HepG2 (cell line): ENCODE measurements around the gene CLDN15. TPM values are rescaled to one million over a fixed set of nuclear protein-coding genes. Genes with fewer than 3 reads are reported as not detected.
A peak's percentile ranks its signal among the peaks of the same experiment; 100 is the strongest.

ENCODE experiments used
- ARID5B ChIP-seq: IDR thresholded peaks from 2 replicates; pipeline ENCODE4 v1.4.0; 2020; ENCODE audit warnings: mild to moderate bottlenecking, missing genetic modification reagents
- E2F1 ChIP-seq: sonication (generic); formaldehyde crosslinking; IDR thresholded peaks from 2 replicates; pipeline ENCODE4 v1.5.0; 2020; ENCODE audit warnings: missing genetic modification reagents
- HMG20B ChIP-seq: conservative IDR thresholded peaks from 2 replicates; pipeline ENCODE4 v1.6.1; 2016; ENCODE audit warnings: missing genetic modification reagents, missing compliant biosample characterization
- HOMEZ ChIP-seq: IDR thresholded peaks from 2 replicates; pipeline ENCODE4 v1.6.1; 2016; ENCODE audit warnings: low read depth
- ISL2 ChIP-seq: sonication (generic); formaldehyde crosslinking; IDR thresholded peaks from 2 replicates; pipeline ENCODE4 v1.5.0; 2020; ENCODE audit warnings: missing genetic modification reagents
- MATR3 ChIP-seq: sonication (generic); formaldehyde crosslinking; IDR thresholded peaks from 2 replicates; pipeline ENCODE4 v1.4.0; 2020; ENCODE audit warnings: missing genetic modification reagents
- PHF8 ChIP-seq: sonication (generic); formaldehyde crosslinking; IDR thresholded peaks from 2 replicates; pipeline ENCODE4 v1.5.0; 2020; ENCODE audit warnings: missing genetic modification reagents
- SIX1 ChIP-seq: sonication (generic); formaldehyde crosslinking; IDR thresholded peaks from 2 replicates; pipeline ENCODE4 v1.4.0; 2020; ENCODE audit warnings: missing genetic modification reagents, borderline replicate concordance
- TRIM24 ChIP-seq: sonication (generic); formaldehyde crosslinking; IDR thresholded peaks from 2 replicates; pipeline ENCODE4 v1.8.0; 2022; ENCODE audit warnings: mild to moderate bottlenecking, missing genetic modification reagents
- ZNF205 ChIP-seq: IDR thresholded peaks from 2 replicates; pipeline ENCODE4 v1.6.1; 2018; ENCODE audit warnings: missing biosample characterization, missing genetic modification reagents
- ZNF207 ChIP-seq: fragments of 450-650 bp; IDR thresholded peaks from 2 replicates; pipeline ENCODE4 v1.6.1; 2016; ENCODE audit warnings: antibody characterized with exemption, borderline replicate concordance
- ZNF232 ChIP-seq: sonication (generic); formaldehyde crosslinking; IDR thresholded peaks from 2 replicates; pipeline ENCODE4 v1.4.0; 2020; ENCODE audit warnings: missing genetic modification reagents, borderline replicate concordance
- polyA plus RNA-seq, 8 experiments: library from polyadenylated mRNA; depleted of rRNA in 3 of 8; stranded (reverse) in 7 of 8; unstranded in 1 of 8; fragments of >200 nt; fragmentation: Illumina TruSeq in 4 of 8; extraction: Trizol in 4 of 8; gene quantifications; 2 replicates each; pipeline versions ENCODE4 v1.2.1 to v1.2.3, GENCODE V29; 2011 to 2016; ENCODE audit warnings: low read depth in 4 of 8, missing spikeins in 1 of 8, mixed read lengths in 1 of 8; ENCODE audit not compliant: insufficient read depth in 1 of 8
- total RNA-seq, 5 experiments: library from RNA; depleted of rRNA; stranded (reverse); fragments of >200 nt; fragmentation: Illumina TruSeq; extraction: Trizol; gene quantifications; 2 replicates each; pipeline ENCODE4 v1.2.3, GENCODE V29; 2016; ENCODE audit warnings: low read depth in 1 of 5
- TF ChIP-seq, protein P1 (sequence below): sonication (generic); formaldehyde crosslinking; IDR thresholded peaks from 2 replicates; pipeline ENCODE4 v1.4.0; 2020; ENCODE audit warnings: missing genetic modification reagents
- TF ChIP-seq, protein P2 (sequence below): sonication (generic); formaldehyde crosslinking; IDR thresholded peaks from 2 replicates; pipeline ENCODE4 v1.5.0; 2020; ENCODE audit warnings: mild to moderate bottlenecking, missing genetic modification reagents
- TF ChIP-seq, protein P3 (sequence below): sonication (generic); formaldehyde crosslinking; IDR thresholded peaks from 2 replicates; pipeline ENCODE4 v1.5.1; 2020; ENCODE audit warnings: mild to moderate bottlenecking, missing genetic modification reagents, moderate library complexity
- TF ChIP-seq, protein P4 (sequence below): sonication (generic); formaldehyde crosslinking; IDR thresholded peaks from 2 replicates; pipeline ENCODE4 v1.4.0; 2020; ENCODE audit warnings: missing genetic modification reagents

CLDN15 gene
- total and polyA plus RNA-seq, 2 of the 13 experiments (the other 11 are each of a cell fraction or from before 2014, with no cell fraction given): 7.1 to 17.8 TPM

DNA sequence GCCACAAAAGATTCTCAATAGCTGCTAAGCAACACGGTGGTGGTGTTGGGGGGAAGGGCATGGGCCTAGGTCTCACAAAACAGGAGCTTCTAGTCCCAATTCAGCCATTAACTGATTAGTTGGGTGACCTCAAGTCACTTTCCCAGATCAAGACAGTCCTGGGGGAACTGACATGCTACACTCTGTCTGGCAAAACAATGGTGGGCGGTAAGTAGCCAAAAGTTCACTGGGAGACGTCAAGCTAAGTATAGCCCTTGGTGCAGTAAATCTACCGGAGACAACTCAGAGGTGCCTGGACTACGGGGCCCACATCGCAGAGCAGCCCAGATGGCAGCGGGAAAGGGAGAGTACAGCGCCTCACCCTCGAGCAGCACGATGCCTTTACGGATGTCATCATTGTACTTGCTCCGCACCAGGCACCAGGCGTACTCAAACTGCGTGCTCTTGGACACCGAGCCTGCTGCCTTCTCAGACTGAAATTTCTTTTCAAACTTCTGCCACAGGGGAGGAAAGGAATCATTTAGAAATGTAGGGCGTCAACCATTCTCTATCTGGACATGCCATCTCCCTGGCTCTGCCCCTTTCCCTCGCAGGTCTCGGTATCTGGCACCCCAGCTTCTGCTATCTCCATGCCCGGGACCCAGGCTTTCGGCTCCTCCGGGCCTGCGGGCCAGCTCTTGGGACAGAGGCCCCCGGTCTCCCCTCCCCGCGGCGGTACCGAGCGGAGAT, 6.2 kb upstream of the CLDN15 start (continued):
- TF ChIP-seq HOMEZ (CRISPR knock-in tag): no peak
- no peak for TF ChIP-seq TRIM24 (CRISPR knock-in tag)
- no peak for TF ChIP-seq SIX1 (CRISPR knock-in tag)
- TF ChIP-seq, protein P1, sequence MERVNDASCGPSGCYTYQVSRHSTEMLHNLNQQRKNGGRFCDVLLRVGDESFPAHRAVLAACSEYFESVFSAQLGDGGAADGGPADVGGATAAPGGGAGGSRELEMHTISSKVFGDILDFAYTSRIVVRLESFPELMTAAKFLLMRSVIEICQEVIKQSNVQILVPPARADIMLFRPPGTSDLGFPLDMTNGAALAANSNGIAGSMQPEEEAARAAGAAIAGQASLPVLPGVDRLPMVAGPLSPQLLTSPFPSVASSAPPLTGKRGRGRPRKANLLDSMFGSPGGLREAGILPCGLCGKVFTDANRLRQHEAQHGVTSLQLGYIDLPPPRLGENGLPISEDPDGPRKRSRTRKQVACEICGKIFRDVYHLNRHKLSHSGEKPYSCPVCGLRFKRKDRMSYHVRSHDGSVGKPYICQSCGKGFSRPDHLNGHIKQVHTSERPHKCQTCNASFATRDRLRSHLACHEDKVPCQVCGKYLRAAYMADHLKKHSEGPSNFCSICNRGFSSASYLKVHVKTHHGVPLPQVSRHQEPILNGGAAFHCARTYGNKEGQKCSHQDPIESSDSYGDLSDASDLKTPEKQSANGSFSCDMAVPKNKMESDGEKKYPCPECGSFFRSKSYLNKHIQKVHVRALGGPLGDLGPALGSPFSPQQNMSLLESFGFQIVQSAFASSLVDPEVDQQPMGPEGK (CRISPR knock-in tag): peak; percentile 98
- TF ChIP-seq, protein P2, sequence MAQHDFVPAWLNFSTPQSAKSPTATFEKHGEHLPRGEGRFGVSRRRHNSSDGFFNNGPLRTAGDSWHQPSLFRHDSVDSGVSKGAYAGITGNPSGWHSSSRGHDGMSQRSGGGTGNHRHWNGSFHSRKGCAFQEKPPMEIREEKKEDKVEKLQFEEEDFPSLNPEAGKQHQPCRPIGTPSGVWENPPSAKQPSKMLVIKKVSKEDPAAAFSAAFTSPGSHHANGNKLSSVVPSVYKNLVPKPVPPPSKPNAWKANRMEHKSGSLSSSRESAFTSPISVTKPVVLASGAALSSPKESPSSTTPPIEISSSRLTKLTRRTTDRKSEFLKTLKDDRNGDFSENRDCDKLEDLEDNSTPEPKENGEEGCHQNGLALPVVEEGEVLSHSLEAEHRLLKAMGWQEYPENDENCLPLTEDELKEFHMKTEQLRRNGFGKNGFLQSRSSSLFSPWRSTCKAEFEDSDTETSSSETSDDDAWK: no peak
- no peak for TF ChIP-seq ISL2 (CRISPR knock-in tag)
- TF ChIP-seq PHF8 (CRISPR knock-in tag): no peak
- no peak for TF ChIP-seq ZNF207
- no peak for TF ChIP-seq E2F1 (CRISPR knock-in tag)
- peak; percentile 21; the same call in 1 of the 2 replicates for TF ChIP-seq ARID5B
- TF ChIP-seq, protein P3, sequence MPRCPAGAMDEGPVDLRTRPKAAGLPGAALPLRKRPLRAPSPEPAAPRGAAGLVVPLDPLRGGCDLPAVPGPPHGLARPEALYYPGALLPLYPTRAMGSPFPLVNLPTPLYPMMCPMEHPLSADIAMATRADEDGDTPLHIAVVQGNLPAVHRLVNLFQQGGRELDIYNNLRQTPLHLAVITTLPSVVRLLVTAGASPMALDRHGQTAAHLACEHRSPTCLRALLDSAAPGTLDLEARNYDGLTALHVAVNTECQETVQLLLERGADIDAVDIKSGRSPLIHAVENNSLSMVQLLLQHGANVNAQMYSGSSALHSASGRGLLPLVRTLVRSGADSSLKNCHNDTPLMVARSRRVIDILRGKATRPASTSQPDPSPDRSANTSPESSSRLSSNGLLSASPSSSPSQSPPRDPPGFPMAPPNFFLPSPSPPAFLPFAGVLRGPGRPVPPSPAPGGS: no peak
- TF ChIP-seq, protein P4, sequence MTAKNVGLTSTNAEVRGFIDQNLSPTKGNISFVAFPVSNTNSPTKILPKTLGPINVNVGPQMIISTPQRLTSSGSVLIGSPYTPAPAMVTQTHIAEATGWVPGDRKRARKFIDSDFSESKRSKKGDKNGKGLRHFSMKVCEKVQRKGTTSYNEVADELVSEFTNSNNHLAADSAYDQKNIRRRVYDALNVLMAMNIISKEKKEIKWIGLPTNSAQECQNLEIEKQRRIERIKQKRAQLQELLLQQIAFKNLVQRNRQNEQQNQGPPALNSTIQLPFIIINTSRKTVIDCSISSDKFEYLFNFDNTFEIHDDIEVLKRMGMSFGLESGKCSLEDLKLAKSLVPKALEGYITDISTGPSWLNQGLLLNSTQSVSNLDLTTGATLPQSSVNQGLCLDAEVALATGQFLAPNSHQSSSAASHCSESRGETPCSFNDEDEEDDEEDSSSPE (CRISPR knock-in tag): no peak; the same call in 1 of the 2 replicates
- TF ChIP-seq ZNF232 (CRISPR knock-in tag): 0 out of 2 replicates have a peak, but pooled peaks have one; percentile 13
- TF ChIP-seq ZNF205: 0 out of 2 replicates have a peak, but pooled peaks have one; percentile 25
- no peak for TF ChIP-seq HMG20B (CRISPR knock-in tag)
- no peak for TF ChIP-seq MATR3 (CRISPR knock-in tag)
